Left kidney (tissue), 2 donors: ENCODE data around the gene LRMDA. TPM values are rescaled to one million over a fixed set of nuclear protein-coding genes. Genes with fewer than 3 reads are reported as not detected.

Experiments
- DNase-seq: peaks from one replicate; pipeline ENCODE4 v3.0.0-alpha.2; 2013
- polyA plus RNA-seq: library from polyadenylated mRNA; unstranded; fragments of 120-200 nt; gene quantifications from one replicate; pipeline ENCODE4 v1.2.1, GENCODE V29; 2013; ENCODE audit not compliant: insufficient read length

The LRMDA gene
- polyA plus RNA-seq, 1 donor: 18.0 TPM

- DNase-seq: no peak
Observed at GRCh38 chr10:75866731-75867130, 435.3 kb downstream of the LRMDA start.

DNA sequence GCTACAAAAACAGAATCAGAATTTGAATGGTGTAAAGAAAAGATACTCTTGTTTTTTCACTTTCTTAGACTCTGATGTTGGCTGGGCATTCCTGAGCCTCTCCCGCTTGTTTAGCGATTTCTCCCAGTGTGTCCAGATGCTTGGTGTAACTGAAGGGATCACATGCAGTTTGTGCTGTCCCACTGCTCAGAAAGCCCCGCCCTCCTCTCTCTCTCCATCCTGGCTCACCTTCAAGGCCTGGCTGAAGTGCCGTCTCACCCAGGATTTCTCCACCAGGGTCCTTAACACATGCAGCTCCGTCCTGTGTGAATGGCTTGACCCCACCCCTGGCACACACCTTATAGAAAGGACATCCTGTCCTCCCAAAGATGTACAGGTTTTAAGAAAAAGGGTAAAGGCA, 437.1 kb downstream of the LRMDA start:
- no peak for DNase-seq

GRCh38 chr10:75870039-75870645, 438.7 kb downstream of the LRMDA start:
- no peak for DNase-seq

GRCh38 chr10:75875740-75876139, 444.3 kb downstream of the LRMDA start:
- DNase-seq: no peak

DNA sequence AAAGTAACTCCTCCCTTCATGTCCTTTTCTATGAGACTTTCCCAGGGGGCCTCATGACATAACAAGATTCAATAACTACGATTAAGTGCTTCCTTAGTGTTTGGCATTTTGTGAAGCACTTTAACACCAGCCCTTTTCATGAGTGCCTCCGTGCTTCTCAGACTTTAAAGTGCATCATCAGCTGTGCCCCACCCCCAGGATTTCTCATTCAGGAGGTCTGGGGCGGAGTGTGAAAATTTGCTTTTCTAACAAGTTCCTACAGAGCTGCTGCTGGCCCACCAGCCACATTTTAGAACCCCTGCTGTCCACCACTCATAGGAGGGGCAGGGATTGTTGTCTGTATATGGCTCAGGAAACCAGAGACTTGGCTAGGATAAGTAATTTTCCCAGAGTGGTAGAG, 445.3 kb downstream of the LRMDA start:
- DNase-seq: no peak

DNA sequence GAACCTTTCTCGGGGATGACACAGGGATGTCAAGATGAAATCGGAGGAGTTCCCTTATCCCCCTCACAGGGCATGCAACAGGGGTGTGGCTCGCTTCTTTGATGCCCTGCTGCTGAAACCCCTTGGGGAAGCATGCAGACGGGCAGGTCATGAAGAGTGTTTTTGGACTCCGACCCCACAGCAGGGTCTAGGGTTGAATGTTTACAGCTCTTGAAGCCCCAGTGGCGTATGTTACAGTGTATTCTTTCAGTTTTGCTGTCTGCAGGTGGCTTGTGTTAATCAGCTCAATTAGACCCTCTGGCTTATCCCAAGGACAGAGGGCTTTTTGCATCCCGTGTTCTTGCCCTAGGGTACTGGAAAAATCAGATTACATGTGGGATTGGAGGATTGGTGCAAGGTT, 446.5 kb downstream of the LRMDA start:
- no peak for DNase-seq

DNA sequence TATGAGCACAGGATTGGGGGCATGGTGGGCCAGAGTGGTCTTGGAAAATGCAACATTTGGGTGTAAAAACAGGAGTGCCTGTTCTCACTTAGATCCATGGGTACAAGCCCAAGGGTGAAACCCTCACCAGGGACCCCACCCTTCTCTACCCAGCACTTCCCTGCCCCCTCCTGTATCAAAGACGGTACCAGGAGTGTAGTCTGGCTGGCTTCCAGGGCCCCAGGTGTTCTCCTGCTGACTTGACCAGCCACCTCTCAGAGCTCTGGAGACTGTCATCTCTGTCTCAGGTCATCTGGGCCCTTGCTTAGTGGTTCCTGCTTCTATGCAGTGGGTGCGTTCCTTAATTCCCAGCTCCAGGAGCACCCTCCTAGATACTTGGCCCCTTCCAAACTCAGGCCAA, 447.2 kb downstream of the LRMDA start:
- no peak for DNase-seq

DNA sequence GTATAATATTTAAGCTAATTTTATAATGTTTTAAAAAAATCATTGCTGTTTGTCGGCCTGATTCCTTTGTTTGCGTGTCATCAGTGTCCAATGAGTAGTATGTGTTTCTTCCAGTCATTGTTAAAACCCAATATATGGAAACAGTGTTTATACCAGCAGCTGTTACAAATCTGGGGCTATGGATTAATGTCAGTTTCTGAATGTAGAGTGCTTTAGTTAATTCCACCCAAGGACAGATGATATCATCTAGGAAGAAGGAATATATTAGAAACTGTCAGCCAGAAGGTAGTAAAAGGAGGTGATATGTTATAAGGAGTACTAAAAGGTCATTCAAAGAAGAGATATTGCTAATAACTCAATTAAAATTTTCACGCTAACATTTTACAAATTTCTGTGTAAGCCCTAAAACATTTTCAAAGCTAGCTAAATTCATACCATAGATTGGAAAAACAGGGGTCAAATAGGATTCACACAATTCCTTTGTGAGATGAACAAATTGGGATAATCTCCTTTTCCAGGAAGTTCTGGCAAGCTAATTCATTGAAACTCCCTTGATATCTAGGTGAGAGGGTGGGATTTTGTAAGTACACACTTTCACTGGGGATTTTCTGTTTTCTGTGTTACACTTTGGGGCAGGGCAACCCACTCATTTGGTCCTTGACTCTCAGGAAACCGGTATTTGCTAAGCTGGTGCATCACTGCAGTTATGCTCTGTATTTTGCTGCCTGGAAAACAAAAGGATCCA, 448.8 kb downstream of the LRMDA start:
- no peak for DNase-seq

GRCh38 chr10:75883081-75884072, 452.0 kb downstream of the LRMDA start:
- DNase-seq: no peak

GRCh38 chr10:75884808-75885207, 453.4 kb downstream of the LRMDA start:
- no peak for DNase-seq

- no peak for DNase-seq
Observed at GRCh38 chr10:75887369-75887768, 455.9 kb downstream of the LRMDA start.

GRCh38 chr10:75887992-75888680, 456.7 kb downstream of the LRMDA start:
- no peak for DNase-seq

GRCh38 chr10:75889051-75889450, 457.6 kb downstream of the LRMDA start:
- DNase-seq: no peak

- DNase-seq: no peak
Observed at GRCh38 chr10:75894761-75895160, 463.3 kb downstream of the LRMDA start.

DNA sequence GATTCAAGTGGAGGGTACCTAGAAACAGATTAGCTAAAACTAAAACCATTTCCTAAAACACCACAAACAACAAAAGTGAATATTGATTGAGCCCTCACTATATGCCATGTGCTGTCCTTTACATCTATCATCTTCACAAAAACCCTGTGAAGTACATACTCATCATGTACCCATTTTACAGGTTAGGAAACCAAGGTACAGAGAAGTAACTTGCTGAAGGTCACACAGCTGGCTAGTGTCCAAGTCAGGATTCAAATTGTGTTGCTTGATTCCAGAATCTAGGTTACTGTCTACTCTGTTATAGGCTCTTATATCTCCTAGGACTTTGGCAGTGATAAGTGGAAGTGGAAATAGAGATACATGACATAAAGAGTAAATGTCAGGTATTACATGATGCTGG, 463.8 kb downstream of the LRMDA start:
- DNase-seq: no peak

- no peak for DNase-seq
Observed at GRCh38 chr10:75899816-75900390, 468.5 kb downstream of the LRMDA start.

DNA sequence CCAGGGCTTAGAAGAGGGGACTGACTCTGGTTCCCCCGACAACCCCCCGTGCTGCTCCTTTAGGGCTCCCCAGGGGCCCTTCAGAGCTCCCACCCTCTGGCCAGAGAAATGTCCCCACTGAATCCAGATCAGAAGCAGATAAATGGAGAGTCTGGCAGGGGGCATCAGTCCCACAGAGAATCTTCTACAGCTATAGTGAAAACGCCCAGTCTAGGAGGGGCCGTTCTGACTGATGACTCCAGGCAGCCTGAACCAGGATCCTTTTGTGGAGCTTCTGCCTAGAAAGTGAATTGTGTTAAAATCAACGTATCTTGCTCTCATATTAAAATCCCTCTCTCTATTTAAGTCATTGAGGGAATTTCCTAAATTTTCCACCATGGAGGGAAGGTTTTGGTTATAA, 471.4 kb downstream of the LRMDA start:
- DNase-seq: no peak

DNA sequence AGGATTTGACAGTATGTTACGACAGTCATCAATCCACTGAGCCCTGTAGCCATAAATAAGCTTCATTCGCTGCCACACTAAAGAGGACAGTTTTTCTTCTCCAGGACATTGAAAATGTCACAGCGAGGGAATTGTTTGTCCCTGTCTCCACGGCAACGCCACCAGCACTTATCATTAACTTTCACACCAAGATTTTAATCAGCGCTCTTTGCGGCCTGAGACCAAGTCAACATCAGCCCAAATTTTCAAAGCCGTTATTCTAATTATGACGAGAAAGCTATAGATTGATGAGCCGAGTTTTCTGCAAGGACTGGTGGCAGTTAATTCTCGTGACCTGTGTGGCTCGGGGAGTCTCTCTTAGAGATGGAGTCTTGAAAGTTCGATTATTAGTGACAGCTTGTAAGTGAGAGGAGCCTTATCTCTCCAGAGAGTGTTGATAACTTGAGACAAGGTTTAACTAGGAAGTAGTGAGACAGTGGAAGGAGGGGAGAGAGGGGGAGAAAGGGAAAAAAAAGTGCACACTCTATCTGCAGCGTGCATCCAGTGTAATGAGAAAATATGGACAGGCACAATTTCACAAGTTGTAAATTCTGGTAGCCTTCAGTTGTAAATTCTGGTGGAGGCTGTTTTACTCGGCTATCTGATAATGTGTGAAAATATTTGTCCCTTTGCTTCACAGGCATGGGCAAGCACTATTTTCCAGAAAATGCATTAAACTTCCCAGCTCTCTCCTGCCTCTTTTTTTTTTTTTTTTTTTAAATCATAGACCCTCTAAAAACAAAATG, 473.3 kb downstream of the LRMDA start:
- no peak for DNase-seq

GRCh38 chr10:75905490-75905889, 474.1 kb downstream of the LRMDA start:
- no peak for DNase-seq

DNA sequence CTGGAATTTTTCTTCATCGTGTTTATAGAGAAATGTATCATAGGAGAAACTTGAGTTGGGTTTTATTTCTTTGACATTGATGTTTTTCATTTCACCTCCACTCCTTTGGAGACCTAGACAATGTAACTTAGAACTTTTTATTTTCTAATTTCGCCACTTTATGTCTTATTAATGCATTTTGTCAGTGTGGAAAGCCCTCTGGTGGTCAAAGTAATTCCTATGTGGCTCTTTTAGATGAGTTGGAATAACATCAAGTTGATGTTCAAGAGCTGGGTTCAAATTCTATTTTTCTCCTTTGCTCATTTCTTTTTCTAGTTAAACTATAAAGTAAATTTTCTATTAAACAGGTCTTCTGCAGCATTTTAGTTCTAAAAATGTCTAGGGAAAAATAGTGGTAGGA, 478.6 kb downstream of the LRMDA start:
- no peak for DNase-seq

GRCh38 chr10:75911426-75911825, 480.0 kb downstream of the LRMDA start:
- DNase-seq: no peak
